ENCODE results near the gene SLC7A8. TPM values are rescaled to one million over a fixed set of nuclear protein-coding genes. Genes with fewer than 3 reads are reported as not detected.

SLC7A8 gene
- total RNA-seq, 1 experiment from 2014 or later, result 0.90 TPM

GRCh38 chr14:23114120-23114458 is 69.4 kb downstream of the SLC7A8 start:
- Histone ChIP-seq H3K36me3 (ENCODE audit: control insufficient read depth, insufficient read depth, low read length) (no peaks in the 10 kb centered on the region), H3K27ac (ENCODE audit: low read length) (no peak overlapping the region), H3K9me3 (ENCODE audit: control insufficient read depth, insufficient read depth, low read depth, low read length) (no peaks in the 10 kb centered on the region), H3K4me3 (ENCODE audit: low read depth in 2 of 2, low read length in 2 of 2) (no peak overlapping the region), H3K4me1 (ENCODE audit: control insufficient read depth, insufficient read depth, low read length) (no peaks in the 10 kb centered on the region), H3K27me3 (ENCODE audit: control insufficient read depth, insufficient read depth, low read length) (no peaks in the 10 kb centered on the region; the same call in 1 of the 2 replicates)
- in situ Hi-C loops (cut with HindIII; ENCODE audit: low pct_unique_long_range_greater_than_20kb, low sequenced_read_pairs), result no loop called here
- intact Hi-C loops (cut with micrococcal nuclease; ENCODE audit: unreplicated experiment), result no loop called here
- no peak for DNase-seq (ENCODE audit: low read depth, low spot score)
- POLR2A ChIA-PET, result no interaction called here
- no TSS peak for BruUV-seq (replicated peaks)
- no peak for ATAC-seq
- TF ChIP-seq POLR2AphosphoS5 (IDR thresholded peaks at IDR 0.05; ENCODE audit: low read depth, low read length) (no peak), SIN3A (IDR thresholded peaks at IDR 0.05; ENCODE audit: borderline replicate concordance, insufficient read depth, low read depth, low read length) (no peak), CTCF (IDR thresholded peaks at IDR 0.05) (no peak), REST (IDR thresholded peaks at IDR 0.05; ENCODE audit: insufficient read depth in 1 of 2, low read depth in 2 of 2, low read length in 1 of 2) (no peak), TCF7L2 (IDR thresholded peaks at IDR 0.05; ENCODE audit: low read depth, low read length) (no peak)
- CTCF ChIA-PET, result no interaction called here

GRCh38 chr14:23113431-23114119 is 69.9 kb downstream of the SLC7A8 start:
- ChIA-PET CTCF (interaction anchor here (0.7 kb wide), 1 partner anchor 47 kb away, joined by 3 read pairs; no protein-coding TSS in a partner anchor), POLR2A (no interaction called here)
- intact Hi-C loops (cut with micrococcal nuclease; ENCODE audit: unreplicated experiment), result no loop called here
- no peaks in the 10 kb centered on the region; the same call in 1 of the 2 replicates for H3K27me3 ChIP-seq (ENCODE audit: control insufficient read depth, insufficient read depth, low read length)
- no peak overlapping the region for H3K4me3 ChIP-seq (ENCODE audit: low read depth in 2 of 2, low read length in 2 of 2)
- no peaks in the 10 kb centered on the region for H3K9me3 ChIP-seq (ENCODE audit: control insufficient read depth, insufficient read depth, low read depth, low read length)
- in situ Hi-C loops (cut with HindIII; ENCODE audit: low pct_unique_long_range_greater_than_20kb, low sequenced_read_pairs), result no loop called here
- no peak for DNase-seq (ENCODE audit: low read depth, low spot score)
- ATAC-seq, result no peak
- H3K4me1 ChIP-seq (ENCODE audit: control insufficient read depth, insufficient read depth, low read length), result no peaks in the 10 kb centered on the region
- TF ChIP-seq CTCF (IDR thresholded peaks at IDR 0.05) (no peak), REST (IDR thresholded peaks at IDR 0.05; ENCODE audit: insufficient read depth in 1 of 2, low read depth in 2 of 2, low read length in 1 of 2) (no peak), TCF7L2 (IDR thresholded peaks at IDR 0.05; ENCODE audit: low read depth, low read length) (no peak), SIN3A (IDR thresholded peaks at IDR 0.05; ENCODE audit: borderline replicate concordance, insufficient read depth, low read depth, low read length) (no peak), POLR2AphosphoS5 (IDR thresholded peaks at IDR 0.05; ENCODE audit: low read depth, low read length) (no peak)
- H3K27ac ChIP-seq (ENCODE audit: low read length), result no peak overlapping the region
- H3K36me3 ChIP-seq (ENCODE audit: control insufficient read depth, insufficient read depth, low read length), result no peaks in the 10 kb centered on the region
- BruUV-seq (replicated peaks), result no TSS peak
